Activated T-cell treated with anti-CD3 and anti-CD28 coated beads, Interleukin-2, amount 50 U/mL, for 72 hours (primary cell): ENCODE results near the gene C1orf116. TPM values are rescaled to one million over a fixed set of nuclear protein-coding genes. Genes with fewer than 3 reads are reported as not detected.

ENCODE experiments used
- ATAC-seq, 2 donors: fragments of 150-1000 bp; cut with Tn5 transposase; replicated peaks in 1 of 2; 2 replicates each; pipeline ENCODE4 v1.10.0; 2021; ENCODE audit warnings: moderate library complexity in 2 of 2, mild to moderate bottlenecking in 1 of 2
- DNase-seq, 2 donors: peaks; one replicate each; pipeline ENCODE4 v3.0.0; 2021 to 2022; ENCODE audit warnings: mixed read lengths in 1 of 2
- H3K27ac Mint-ChIP-seq: one replicate; pipeline ENCODE4 v1.8.0; 2022; ENCODE audit warnings: mild to moderate bottlenecking, moderate library complexity, mixed read lengths
- H3K27me3 Mint-ChIP-seq: one replicate; pipeline ENCODE4 v1.8.0; 2022; ENCODE audit warnings: low read depth, mixed read lengths
- H3K36me3 Mint-ChIP-seq, 2 donors: one replicate each; pipeline ENCODE4 v1.8.0; 2022; ENCODE audit warnings: mixed read lengths in 2 of 2, mild to moderate bottlenecking in 1 of 2; ENCODE audit not compliant: insufficient read depth in 2 of 2
- H3K4me1 Mint-ChIP-seq: one replicate; pipeline ENCODE4 v1.8.0; 2022; ENCODE audit warnings: low read depth, mixed read lengths
- H3K4me3 Mint-ChIP-seq, 2 donors: one replicate each; pipeline ENCODE4 v1.8.0; 2022; ENCODE audit warnings: mild to moderate bottlenecking in 2 of 2, mixed read lengths in 2 of 2, moderate library complexity in 2 of 2
- H3K9me3 Mint-ChIP-seq, 2 donors: one replicate each; pipeline ENCODE4 v1.8.0; 2022; ENCODE audit warnings: mixed read lengths in 2 of 2
- total RNA-seq, 2 donors: library from RNA; stranded (reverse); gene quantifications; one replicate each; pipeline ENCODE4 v1.2.3, GENCODE V29; 2022

The C1orf116 gene
- total RNA-seq, 2 donors from 2014 or later: 0.12 to 0.21 TPM

DNA sequence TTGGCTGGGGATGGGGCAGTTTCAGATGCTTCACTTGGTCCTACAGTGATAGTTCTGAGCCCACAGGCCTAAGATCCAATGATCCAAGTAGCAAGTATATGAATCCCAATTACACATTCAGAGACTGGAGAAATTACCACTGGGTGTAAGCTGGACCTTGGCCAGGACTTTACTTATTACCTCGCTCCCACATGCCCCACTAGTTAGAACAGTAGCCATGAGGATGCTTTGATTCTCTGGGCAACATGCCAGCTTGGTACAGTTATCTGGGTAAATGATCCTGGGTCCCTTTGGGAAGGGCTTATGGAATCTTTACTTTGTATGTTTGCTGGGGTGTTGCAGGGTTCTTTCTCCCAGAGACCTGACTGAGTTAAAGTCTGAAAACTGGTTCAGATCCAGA lies 57.2 kb downstream of the C1orf116 start:
- Mint-ChIP-seq H3K4me1 (peaks cover 6% of the 10 kb centered on the region), H3K4me3 (no peak overlapping the region), H3K27ac (no peak overlapping the region), H3K27me3 (peaks cover 15% of the 10 kb centered on the region), H3K36me3 (no peaks in the 10 kb centered on the region), H3K9me3 (no peaks in the 10 kb centered on the region)
- no peak for ATAC-seq
- no peak for DNase-seq

DNA sequence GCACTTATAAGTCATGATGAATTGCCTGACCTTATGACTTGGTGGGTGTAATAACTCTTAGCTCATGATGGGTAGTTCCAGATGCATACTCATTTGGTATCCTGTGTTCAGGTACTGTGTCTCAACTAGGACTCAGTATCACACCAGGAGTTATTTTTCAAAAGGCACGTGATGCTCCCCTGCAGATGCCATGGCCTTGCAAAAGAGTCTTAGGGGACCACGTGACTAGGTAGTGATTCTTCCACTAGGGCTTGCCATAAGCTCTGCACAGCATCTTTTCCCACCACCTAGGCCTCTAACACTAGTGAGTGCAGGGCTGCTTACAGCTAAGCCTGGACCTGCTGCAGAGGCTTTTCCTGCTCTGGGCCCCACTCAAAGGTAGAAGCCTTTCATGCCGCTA lies 58.4 kb downstream of the C1orf116 start:
- Mint-ChIP-seq H3K27me3 (peaks cover 15% of the 10 kb centered on the region), H3K36me3 (no peaks in the 10 kb centered on the region), H3K4me3 (no peak overlapping the region), H3K4me1 (no peaks in the 10 kb centered on the region), H3K9me3 (no peaks in the 10 kb centered on the region), H3K27ac (no peak overlapping the region)
- DNase-seq: no peak
- ATAC-seq: peak in 1 of 2 donors; percentile 19

DNA sequence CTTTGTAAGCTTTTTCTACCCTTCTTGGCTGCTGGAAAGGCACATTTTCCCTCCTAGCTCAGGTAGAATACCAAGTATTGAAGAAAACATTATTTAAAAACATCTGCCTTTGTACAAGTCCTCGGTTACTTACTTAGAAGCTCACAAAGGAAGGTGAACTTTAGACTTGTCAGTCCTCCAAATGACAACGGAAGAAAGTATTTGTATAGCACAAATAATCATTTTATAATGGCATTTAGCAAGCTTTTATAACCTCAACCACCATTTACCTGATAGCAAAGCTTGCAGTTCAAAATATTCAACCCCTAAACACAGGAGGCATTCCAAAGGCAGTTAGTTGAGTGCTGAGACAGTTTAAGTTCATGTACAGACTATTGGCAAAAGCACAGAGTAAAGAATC lies 59.8 kb downstream of the C1orf116 start:
- Mint-ChIP-seq H3K27ac (no peak overlapping the region), H3K4me1 (peaks cover 8% of the 10 kb centered on the region), H3K36me3 (no peaks in the 10 kb centered on the region), H3K27me3 (peaks cover 15% of the 10 kb centered on the region), H3K9me3 (no peaks in the 10 kb centered on the region), H3K4me3 (no peak overlapping the region)
- DNase-seq: no peak
- ATAC-seq: no peak

DNA sequence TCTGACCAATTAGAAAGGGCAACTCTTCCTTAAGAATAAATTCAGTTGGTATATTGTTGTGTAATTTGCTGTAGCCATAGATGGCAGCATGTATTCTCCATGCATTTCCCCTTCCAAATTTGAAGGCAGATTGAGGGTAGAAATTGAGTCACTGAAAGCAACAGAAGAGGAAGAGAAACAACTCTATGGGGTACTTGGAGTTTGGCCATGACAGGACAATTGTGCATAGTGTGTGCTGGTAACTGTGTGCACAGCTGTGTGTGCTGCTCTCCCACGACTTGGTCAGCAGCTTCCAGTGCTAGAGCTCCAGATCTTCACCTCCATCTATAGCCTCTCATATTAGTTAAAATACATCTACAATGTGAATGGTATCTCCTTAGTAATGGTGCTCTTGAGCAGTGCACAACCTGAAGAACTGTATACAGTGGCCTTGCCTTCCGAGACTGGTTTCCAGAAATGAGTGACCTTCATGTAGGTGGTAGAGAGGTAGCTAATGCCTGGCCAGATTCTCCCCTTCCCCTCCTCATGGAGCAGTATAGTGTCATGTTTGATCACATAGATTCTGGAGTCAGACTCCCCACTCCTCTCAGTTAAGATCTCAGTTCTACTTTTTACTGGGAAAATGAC lies 61.4 kb downstream of the C1orf116 start:
- peaks cover 20% of the 10 kb centered on the region for H3K4me1 Mint-ChIP-seq
- H3K4me3 Mint-ChIP-seq: no peak overlapping the region
- no peak overlapping the region for H3K27ac Mint-ChIP-seq
- no peaks in the 10 kb centered on the region for H3K36me3 Mint-ChIP-seq
- ATAC-seq: no peak
- no peaks in the 10 kb centered on the region for H3K9me3 Mint-ChIP-seq
- no peak for DNase-seq
- H3K27me3 Mint-ChIP-seq: peaks cover 15% of the 10 kb centered on the region

DNA sequence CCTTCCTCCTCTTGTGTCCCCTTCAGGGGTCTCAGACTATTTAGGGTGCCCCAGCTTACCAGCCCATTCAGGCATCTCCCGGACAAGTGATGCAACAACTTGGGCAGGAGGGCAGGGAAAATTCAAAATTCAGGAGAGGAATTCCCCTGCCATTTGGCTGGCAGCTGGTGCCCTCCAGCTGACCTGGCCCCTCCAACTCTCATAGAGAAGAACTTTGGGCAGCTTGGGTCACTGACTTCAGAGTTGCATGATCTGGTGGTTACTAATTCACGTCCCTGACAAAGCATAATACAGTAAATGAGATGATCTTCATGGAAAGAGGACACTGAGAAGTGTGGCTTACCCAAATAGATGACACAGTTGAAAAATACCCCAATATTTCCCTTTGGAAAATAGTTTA lies 62.1 kb downstream of the C1orf116 start, which contains the start of gene FCAMR:
FCAMR (minus strand) TSS at position 15 of the 400 bp plus-strand sequence. CDS start 335 bp downstream, outside the sequence.
- no peak for ATAC-seq
- Mint-ChIP-seq H3K36me3 (no peaks in the 10 kb centered on the region), H3K9me3 (no peaks in the 10 kb centered on the region), H3K4me1 (peaks cover 20% of the 10 kb centered on the region), H3K4me3 (no peak within 1 kb of the TSS), H3K27ac (no peak within 1 kb of the TSS), H3K27me3 (peaks cover 15% of the 10 kb centered on the region)
- no peak for DNase-seq

DNA sequence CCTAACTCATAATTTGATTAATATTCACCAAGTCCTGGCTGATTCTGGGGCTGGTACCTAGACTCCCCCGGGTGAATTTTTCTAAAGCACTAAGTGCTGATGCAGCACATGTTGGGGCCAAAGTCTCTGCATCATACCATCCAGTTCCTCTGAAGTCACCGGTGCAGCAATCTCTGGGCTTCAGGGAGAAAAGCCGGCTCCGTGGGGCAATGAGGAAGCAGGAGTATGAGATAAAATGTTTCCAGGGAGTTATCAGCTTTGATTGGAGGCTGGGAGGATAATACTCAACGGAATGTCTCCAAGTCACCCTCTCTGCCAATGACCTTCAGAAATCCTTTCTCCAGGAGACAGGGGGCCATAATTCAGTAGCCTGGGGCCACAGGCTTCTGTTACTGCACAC lies 63.5 kb downstream of the C1orf116 start:
- H3K4me1 Mint-ChIP-seq: peaks cover 20% of the 10 kb centered on the region
- no peak for ATAC-seq
- H3K4me3 Mint-ChIP-seq: no peak overlapping the region
- DNase-seq: no peak
- H3K27ac Mint-ChIP-seq: no peak overlapping the region
- no peaks in the 10 kb centered on the region for H3K36me3 Mint-ChIP-seq
- no peaks in the 10 kb centered on the region for H3K9me3 Mint-ChIP-seq
- peaks cover 15% of the 10 kb centered on the region for H3K27me3 Mint-ChIP-seq

Other genes with a start within 250 kb of the C1orf116 start
- under 1 TPM in 1 of 2 donors, not detected in 1; 0.28 TPM for gene IL20, start 167.1 kb downstream of the C1orf116 start, total RNA-seq
- gene IL24, start 135.3 kb downstream of the C1orf116 start, total RNA-seq: 1 to 10 TPM; 3.9 to 5.2 TPM
- gene FCMR, start 110.8 kb downstream of the C1orf116 start, total RNA-seq: 10 to 100 TPM; 47.3 to 50.3 TPM
- under 1 TPM in 1 of 2 donors, not detected in 1; 0.12 TPM for gene PIGR, start 86.3 kb downstream of the C1orf116 start, total RNA-seq
- not detected for gene FCAMR, start 62.3 kb downstream of the C1orf116 start, total RNA-seq
- 10 to 100 TPM; 12.6 to 13.2 TPM for gene YOD1, start 18.5 kb upstream of the C1orf116 start, total RNA-seq
- 1 to 10 TPM; 4.6 to 6.9 TPM for gene PFKFB2, start 20.5 kb upstream of the C1orf116 start, total RNA-seq
- 1 to 10 TPM; 2.6 to 7.4 TPM for gene C4BPB, start 56.1 kb upstream of the C1orf116 start, total RNA-seq
- not detected for gene C4BPA, start 71.5 kb upstream of the C1orf116 start, total RNA-seq